Duodenal mucosa (tissue), 2 donors: ENCODE results near the gene KDELR3.
"Not testable (repeated sequence)": the region's sequence is repeated elsewhere in the genome, so short reads cannot be mapped to it uniquely, and the experiment has no call there.

Experiments
- H3K27ac ChIP-seq: one replicate; pipeline ENCODE4 v1.7.0; 2013; ENCODE audit warnings: low read depth, low read length
- H3K27me3 ChIP-seq, 2 donors: one replicate each; pipeline ENCODE4 v1.7.0; 2013; ENCODE audit warnings: low read length in 2 of 2, control low read depth in 1 of 2; ENCODE audit not compliant: insufficient read depth in 2 of 2, control insufficient read depth in 1 of 2
- H3K36me3 ChIP-seq, 2 donors: one replicate each; pipeline ENCODE4 v1.7.0; 2013; ENCODE audit warnings: low read length in 2 of 2, control low read depth in 1 of 2; ENCODE audit not compliant: insufficient read depth in 2 of 2, control insufficient read depth in 1 of 2
- H3K4me1 ChIP-seq, 2 donors: one replicate each; pipeline ENCODE4 v1.7.0; 2013; ENCODE audit warnings: low read length in 2 of 2, control low read depth in 1 of 2; ENCODE audit not compliant: insufficient read depth in 2 of 2, control insufficient read depth in 1 of 2
- H3K4me3 ChIP-seq, 2 donors: one replicate each; pipeline ENCODE4 v1.7.0; 2013; ENCODE audit warnings: low read length in 2 of 2, low read depth in 1 of 2
- H3K9ac ChIP-seq, 2 donors: one replicate each; pipeline ENCODE4 v1.7.0; 2013; ENCODE audit warnings: low read length in 2 of 2, low read depth in 1 of 2
- H3K9me3 ChIP-seq, 2 donors: one replicate each; pipeline ENCODE4 v1.7.0; 2013; ENCODE audit warnings: low read length in 2 of 2, control low read depth in 1 of 2; ENCODE audit not compliant: control insufficient read depth in 1 of 2

The KDELR3 gene

DNA sequence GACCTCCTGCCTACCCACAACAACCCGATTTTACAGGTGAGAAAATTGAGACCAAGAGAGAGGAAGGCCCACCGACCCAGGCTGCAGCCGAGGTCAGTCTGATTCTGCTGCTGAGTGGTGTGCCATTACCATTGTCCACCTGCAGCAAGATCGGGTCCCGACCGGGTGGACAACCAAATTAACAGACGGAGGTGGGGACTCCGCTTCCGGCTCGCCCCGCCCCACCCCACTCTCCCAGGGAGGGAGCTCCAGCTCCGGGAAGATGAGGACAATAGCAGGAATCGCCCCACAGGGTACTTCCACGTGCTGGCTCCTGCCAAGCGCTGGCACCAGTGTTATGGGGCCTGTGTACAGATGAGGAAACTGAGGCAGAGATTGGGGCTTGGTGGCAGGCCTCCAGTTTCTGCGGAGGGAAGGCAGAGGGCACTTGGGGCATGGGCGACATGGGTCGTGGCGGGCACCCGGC is 425 bp upstream of the KDELR3 start:
- no peaks in the 10 kb centered on the region for H3K36me3 ChIP-seq
- peak overlapping the region; percentile 54 to 83 for H3K9ac ChIP-seq
- peaks cover 7 to 15% of the 10 kb centered on the region in 2 donors for H3K27me3 ChIP-seq
- peaks cover 11 to 23% of the 10 kb centered on the region in 2 donors for H3K4me1 ChIP-seq
- H3K9me3 ChIP-seq, result no peaks in the 10 kb centered on the region
- no peak overlapping the region for H3K27ac ChIP-seq
- peak overlapping the region; percentile 71 to 73 for H3K4me3 ChIP-seq

DNA sequence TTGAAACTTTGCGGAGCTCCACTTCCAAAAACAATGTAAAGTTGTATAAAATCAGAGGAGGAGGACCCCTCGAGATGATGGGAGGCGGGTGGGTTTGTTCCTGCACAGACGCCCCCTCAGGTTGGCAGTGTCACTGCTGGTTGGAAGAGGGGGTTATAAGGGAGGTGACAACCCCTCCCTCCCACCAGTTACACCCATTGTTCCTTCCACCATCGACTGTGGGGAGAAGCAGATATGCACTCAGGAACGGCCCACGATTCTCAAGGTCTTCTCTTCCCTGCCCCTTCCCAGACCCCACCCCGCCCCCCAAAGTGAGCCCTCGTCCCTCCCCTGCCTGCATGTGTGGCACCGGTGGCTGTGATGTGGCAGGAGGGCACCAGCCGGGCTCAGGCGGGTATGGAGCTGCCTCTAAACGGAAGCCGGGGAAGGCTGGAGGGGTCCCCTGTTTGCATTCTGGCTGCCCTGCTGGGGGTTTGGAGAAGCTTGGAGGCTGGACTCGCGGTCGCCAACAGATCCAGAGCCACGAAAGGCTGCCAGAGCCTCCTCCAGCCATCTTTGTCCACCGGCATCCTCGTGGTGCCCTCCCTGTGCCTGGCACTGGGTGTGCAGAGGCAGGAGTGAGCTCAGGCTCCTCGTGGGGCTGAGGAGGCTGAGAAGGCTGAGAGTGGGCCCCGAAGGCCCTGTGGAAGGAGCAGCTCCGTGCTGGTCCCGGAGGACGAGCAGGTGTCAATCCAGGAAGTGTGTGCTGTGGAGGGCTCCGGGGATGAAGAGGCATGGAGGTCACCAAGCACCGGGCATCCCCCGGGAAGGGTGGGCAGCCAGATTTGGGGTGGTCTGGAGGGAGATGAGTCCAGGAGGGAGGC is 778 bp downstream of the KDELR3 start:
- Histone ChIP-seq H3K27ac (no peak overlapping the region), H3K36me3 (no peaks in the 10 kb centered on the region), H3K9ac (peak overlapping the region; percentile 69 to 83), H3K27me3 (peaks cover 7% of the 10 kb centered on the region in 2 donors), H3K9me3 (no peaks in the 10 kb centered on the region), H3K4me1 (peaks cover 11 to 16% of the 10 kb centered on the region in 2 donors), H3K4me3 (peak overlapping the region; percentile 73 to 77)

DNA sequence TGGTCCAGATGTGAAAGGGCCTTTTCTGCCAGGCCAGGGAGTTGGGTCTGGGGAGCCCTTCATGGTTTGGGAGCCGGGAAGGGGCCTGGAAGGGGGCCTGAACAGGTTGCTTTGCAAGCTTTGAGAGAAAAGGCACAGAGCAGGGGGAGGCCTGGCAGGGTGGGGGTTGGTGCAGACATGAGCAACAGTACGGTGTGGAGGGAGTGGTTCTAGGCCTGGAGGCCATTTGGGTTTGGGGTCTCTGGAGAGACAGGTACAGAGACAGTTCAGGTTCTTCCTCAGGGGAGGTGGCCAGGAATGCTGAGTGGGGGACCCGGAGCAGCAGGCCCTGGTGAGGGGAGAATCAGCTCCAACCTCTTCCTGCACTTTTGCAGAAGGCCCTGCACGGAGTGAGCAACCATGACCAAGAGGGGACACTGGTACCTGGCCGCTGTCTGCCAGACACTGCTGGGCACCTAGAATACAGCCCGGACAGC is 1.4 kb downstream of the KDELR3 start:
- H3K4me1 ChIP-seq, result peaks cover 11 to 16% of the 10 kb centered on the region in 2 donors
- no peak overlapping the region for H3K27ac ChIP-seq
- H3K9me3 ChIP-seq, result no peaks in the 10 kb centered on the region
- no peak overlapping the region for H3K4me3 ChIP-seq
- H3K36me3 ChIP-seq, result no peaks in the 10 kb centered on the region
- no peak overlapping the region for H3K9ac ChIP-seq
- H3K27me3 ChIP-seq, result peaks cover 7% of the 10 kb centered on the region in 2 donors

DNA sequence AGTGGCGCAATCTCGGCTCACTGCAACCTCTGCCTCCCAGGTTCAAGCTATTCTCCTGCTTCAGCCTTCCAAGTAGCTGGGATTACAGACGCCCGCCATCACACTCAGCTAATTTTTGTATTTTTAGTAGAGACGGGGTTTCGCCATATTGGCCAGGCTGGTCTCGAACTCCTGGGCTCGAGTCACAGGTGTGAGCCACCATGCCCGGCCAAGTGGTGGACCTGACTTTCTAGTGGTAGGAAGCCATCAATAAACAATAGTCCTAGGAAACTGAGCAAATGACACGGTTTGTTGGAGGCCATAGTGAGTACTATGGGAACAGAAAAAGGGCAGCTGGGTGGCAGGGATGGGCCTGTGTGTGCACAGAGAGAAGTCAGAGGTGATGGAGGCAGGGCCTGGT is 2.3 kb downstream of the KDELR3 start:
- H3K36me3 ChIP-seq, H3K27ac ChIP-seq, H3K27me3 ChIP-seq, H3K9me3 ChIP-seq, H3K4me3 ChIP-seq, H3K9ac ChIP-seq: not testable (repeated sequence)
- H3K4me1 ChIP-seq, result peaks cover 11 to 16% of the 10 kb centered on the region in 2 donors

DNA sequence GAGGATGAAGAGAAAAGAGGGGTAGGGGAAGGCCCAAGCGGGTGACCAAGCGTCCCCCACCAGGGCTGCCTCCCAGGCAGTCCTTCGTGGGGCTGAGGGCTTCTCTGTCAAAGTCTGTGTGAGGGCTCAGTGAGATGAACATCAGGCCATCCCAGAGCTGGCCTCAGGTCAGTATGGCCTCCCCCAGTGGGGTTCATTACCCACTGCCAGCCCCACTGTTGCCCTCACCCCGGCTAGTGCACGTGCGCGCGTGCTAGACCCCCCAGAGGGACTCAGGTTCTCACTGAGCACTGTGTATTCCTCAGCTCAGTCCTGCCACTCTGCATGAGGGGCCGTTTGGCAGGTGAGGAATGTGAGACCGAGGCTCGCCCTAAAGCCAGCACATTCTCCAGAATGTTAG is 3.3 kb downstream of the KDELR3 start:
- no peak overlapping the region for H3K4me3 ChIP-seq
- H3K4me1 ChIP-seq, result peaks cover 11 to 16% of the 10 kb centered on the region in 2 donors

DNA sequence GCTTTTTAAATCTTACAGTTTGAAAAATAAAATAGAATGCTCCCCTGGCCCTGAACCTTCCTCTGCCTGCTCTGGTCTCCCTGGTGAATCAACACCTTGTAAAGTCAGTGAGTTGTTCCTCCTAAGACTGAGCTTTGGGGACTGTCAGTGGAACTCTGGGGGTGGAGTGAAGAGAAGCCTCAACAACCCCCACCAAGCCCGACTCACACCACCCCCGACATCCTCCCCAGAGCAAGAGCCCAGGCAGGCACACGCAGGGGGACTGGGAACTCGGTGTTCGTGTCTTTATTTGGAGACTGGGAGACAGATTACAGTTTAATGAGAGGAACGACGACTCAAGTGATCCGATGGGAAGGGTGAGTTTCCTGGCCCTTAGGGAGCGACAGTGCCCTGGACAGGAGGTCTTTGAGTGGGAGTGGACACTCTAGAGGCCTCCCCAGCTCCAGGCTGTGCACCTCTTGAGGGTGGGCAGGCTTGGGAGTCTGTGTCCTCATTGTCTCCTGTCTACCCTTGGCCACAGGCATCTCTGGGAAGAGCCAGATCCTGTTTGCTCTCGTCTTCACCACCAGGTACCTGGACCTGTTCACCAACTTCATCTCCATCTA is 6.2 kb downstream of the KDELR3 start:
- Histone ChIP-seq H3K4me1 (no peaks in the 10 kb centered on the region), H3K27me3 (no peaks in the 10 kb centered on the region), H3K36me3 (no peaks in the 10 kb centered on the region), H3K4me3 (no peak overlapping the region), H3K9ac (no peak overlapping the region), H3K27ac (no peak overlapping the region), H3K9me3 (no peaks in the 10 kb centered on the region)

More for the DNA sequence above, 3.3 kb downstream of the KDELR3 start:
- no peak overlapping the region for H3K27ac ChIP-seq
- peaks cover 0 to 7% of the 10 kb centered on the region in 2 donors for H3K27me3 ChIP-seq
- no peaks in the 10 kb centered on the region for H3K36me3 ChIP-seq
- no peaks in the 10 kb centered on the region for H3K9me3 ChIP-seq
- H3K9ac ChIP-seq, result no peak overlapping the region

DNA sequence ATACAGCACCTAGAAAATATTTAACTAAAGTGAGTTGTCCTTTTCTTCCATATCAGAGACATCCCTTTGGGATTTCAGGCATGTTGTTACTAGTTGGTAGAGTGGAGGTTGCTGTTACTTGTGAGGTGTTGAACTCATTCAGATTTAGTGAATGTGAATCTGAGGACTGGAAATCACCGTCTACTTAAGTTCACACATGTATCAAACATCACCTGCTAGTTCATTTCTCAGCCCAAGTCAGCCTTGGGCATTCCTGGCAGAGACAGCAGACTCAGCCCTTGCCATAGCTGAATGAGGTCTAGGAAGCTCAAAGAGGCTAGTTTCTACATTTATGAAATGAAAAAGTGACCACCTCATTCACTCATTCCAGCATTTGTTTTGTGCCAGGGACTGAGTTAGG is 9.7 kb downstream of the KDELR3 start:
- Histone ChIP-seq H3K27ac (no peak overlapping the region), H3K9me3 (no peaks in the 10 kb centered on the region), H3K27me3 (no peaks in the 10 kb centered on the region), H3K36me3 (peaks cover 15 to 25% of the 10 kb centered on the region in 2 donors), H3K4me1 (no peaks in the 10 kb centered on the region), H3K4me3 (no peak overlapping the region), H3K9ac (no peak overlapping the region)

DNA sequence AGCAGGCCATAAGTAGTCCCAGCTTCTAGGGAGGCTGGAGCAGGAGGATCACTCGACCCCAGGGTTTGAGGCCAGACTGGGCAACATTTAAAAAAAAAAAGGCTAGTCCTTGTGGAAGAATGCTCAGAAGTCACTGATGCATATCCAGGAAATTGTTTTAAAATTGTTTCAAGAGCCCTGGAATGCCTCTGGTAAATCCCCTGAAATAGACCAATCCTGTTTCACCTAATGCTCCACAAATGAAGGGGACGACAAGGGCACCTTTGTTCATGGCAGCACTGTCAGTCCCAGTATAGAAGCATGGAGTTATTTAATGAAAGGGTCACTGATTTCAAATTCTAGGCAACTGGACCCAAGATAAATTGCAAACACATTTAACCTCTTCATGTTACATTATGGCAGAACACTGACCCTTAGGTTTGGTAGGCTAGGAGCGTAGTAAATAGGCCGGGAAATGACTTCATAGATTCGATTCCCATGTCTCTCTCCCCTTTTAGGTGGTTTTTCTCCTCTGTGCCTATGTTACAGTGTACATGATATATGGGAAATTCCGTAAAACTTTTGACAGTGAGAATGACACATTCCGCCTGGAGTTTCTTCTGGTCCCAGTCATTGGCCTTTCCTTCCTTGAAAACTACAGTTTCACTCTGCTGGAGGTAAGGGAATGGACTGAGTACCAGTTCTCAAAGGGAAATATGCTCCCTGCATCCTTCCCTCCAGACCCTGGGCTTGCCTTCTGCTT is 11.4 kb downstream of the KDELR3 start:
- Histone ChIP-seq H3K9ac (no peak overlapping the region), H3K36me3 (peaks cover 31 to 41% of the 10 kb centered on the region in 2 donors), H3K4me3 (no peak overlapping the region), H3K4me1 (no peaks in the 10 kb centered on the region), H3K9me3 (no peaks in the 10 kb centered on the region), H3K27me3 (no peaks in the 10 kb centered on the region), H3K27ac (no peak overlapping the region)

DNA sequence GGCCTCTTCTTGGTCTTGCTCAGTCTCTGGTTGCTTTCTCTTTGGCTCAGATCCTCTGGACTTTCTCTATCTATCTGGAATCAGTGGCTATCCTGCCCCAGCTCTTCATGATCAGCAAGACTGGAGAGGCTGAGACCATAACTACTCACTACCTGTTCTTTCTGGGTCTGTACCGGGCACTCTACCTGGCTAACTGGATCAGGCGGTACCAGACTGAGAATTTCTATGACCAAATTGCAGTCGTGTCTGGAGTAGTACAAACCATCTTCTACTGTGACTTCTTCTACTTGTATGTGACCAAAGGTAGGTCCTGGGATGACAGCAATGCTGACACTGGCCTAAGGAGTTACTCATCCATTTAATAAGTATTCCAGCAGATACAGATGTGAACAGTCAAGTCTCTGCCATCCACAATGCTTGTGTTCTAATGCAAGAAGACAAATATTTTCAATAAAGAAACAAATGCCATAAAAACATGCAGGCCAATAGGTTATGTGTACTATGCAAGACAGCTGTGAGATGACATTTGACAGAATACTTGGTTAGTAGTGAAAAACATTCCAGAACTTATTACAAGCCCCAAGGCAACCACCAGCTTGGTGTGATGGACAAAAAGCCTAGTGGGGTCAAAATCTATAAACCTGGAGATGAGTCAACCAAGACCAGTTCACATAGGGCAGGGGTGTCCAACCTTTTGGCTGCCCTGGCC is 13.4 kb downstream of the KDELR3 start:
- H3K36me3 ChIP-seq, result peaks cover 43 to 59% of the 10 kb centered on the region in 2 donors

More for the DNA sequence above, 13.4 kb downstream of the KDELR3 start:
- Histone ChIP-seq H3K27me3 (no peaks in the 10 kb centered on the region), H3K27ac (no peak overlapping the region), H3K9me3 (no peaks in the 10 kb centered on the region), H3K9ac (no peak overlapping the region), H3K4me1 (no peaks in the 10 kb centered on the region), H3K4me3 (no peak overlapping the region)
